DMS53 (cell line): Measurements from ENCODE around the gene BSND.

ENCODE experiments used
- DNase-seq: peaks from one replicate; lab custom pipeline; 2025; lab: John Stamatoyannopoulos, UW

BSND gene

DNA sequence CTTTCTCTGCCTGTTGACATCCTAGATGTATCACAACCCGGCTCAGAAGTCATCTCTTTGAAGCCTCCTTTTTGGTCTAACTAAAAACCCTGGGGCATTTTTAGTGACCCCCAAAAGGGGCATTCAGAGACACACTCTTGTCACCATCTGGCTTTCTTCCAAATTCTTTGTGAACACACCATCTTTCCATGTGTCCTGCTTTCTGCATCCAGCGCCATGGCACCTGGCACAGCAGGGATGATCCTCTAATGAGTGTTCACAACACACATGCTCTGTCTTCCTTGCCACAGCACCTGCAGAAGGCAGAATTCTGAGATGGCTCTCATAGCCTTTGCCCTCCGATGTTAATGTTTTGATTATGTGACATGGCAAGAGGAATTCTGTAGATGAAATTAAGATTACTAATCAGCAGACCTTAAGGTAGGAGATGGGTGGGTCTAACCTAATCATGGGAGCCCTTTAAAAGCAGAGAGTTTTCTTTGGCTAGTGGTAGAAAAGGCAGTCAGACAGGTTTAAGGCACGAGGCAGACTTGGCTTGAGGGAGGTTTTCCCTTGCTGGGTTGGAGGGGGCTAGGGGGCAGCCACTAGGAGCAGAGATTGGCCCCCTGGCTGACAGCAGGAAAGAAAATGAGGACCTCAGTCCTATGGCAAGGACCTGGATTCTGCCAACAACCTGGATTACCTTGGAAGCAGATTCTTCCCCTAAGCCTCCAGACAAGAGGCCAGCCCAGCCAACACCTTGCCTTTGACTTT lies 23.2 kb upstream of the BSND start:
- peak; percentile 71 for DNase-seq

DNA sequence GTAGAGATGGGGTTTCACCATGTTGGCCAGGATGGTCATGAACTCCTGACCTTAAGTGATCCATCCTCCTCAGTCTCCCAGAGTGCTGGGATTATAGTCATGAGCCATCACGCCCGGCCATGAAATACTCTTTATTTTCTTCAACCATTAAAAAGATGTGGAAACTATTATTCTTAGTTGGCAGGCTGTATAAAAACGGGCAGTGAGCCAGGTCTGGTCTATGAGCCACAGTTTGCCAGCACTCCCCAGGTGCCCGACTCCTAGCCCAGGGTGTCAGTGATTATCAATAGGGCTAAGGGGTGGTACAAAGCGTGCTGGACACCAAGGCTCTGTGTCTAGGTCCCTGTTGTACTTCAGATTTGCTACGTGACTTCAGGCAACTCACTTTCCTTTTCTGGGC lies 22.0 kb upstream of the BSND start:
- no peak for DNase-seq

DNA sequence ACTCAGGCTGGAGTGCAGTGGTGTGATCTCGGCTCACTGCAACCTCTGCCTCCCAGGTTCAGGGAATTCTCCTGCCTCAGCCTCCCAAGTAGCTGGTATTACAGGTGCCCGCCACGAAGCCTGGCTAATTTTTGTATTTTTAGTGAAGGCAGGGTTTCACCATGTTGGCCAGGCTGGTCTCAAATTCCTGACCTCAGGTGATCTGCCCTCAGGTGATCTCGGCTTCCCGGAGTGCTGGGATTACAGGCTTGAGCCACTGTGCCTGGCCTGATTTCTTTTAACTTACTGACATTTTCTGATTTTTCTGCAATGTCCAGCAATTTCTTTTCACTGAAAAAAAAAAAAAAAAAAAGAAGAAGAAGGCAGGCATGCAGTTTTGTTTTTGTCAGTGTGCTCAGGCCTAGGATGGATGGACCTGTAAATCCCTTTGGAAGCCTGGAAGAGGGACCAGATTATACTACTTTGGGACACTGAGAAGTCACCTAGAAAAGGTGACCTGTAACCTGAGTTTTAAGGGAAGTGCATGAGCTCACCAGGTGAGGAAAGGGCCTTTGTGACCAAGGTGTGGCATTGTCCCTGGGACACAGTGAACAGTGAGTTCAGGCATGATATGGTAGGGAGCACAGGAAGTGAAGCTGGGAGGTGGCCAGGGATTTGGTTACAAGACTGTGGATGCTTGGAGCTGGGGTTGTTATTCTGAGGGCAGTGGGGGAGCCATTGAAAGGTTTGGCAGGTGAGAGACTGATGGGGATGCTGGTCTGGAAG lies 21.0 kb upstream of the BSND start:
- peak; percentile 78 for DNase-seq

DNA sequence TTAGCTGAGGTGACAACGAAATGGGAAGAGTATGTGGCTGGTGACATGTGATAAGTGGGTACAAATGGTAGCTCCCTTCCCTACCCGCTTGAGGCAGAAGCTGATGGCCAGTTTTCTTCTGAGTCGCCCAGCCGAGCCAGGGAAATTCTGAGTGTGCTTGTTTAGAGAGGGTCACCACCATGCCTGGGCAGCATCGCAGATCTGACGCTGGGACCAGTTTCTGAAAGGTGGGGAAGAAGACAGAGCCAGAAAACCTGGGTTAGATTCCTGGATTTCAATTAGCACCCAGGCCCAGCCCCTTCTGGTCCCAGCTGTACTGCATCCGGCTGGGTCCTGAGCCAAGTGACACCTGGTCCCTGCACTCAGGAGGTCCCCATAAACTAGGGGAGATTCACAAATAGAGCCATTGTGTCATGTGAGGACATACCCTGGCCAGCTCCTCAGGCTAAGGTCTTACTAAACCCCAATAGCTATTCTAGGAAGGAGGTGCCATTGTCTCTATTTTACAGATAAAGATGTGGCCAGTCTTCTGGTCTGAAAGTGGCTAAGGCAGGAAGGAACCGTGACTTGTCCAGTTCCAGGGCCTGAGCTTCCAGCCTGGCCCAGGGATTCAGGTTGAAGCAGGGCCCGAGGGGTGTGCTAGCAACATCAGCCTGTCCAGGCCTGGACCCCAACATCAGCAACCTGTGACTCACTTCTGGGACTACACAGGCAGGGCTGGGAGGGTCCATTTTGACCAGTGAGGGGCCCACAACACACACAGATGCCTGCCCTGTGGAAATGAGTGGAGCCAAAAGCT lies 20.0 kb upstream of the BSND start:
- DNase-seq: no peak

DNA sequence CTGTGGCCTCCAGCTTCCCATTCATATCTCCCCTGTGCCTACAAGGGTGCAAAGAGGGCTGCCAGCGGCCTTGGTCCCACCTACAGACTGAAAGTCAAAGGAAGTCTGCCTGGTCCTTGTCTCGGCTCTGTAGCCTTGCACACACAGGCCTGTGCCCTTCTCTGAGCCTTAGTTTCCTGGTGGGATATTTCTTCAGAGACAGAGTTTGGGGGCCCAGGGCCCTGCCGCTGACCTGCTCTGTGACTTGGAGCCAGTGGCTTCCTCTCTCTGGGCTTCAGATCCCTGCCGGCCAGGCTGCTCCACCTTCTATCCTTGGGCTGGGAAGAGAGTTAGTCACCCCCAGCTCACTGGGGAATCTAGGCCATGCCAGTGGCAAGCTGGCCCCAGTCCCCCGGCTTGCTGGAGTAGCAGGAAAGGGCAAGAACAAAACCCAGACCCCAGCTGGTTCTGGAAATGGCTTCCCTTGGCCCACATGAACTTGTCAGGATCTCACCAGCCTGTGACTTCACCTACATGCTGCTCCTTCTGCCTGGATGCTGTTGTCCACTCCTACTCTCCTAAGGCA lies 19.3 kb upstream of the BSND start:
- DNase-seq: peak; percentile 73

DNA sequence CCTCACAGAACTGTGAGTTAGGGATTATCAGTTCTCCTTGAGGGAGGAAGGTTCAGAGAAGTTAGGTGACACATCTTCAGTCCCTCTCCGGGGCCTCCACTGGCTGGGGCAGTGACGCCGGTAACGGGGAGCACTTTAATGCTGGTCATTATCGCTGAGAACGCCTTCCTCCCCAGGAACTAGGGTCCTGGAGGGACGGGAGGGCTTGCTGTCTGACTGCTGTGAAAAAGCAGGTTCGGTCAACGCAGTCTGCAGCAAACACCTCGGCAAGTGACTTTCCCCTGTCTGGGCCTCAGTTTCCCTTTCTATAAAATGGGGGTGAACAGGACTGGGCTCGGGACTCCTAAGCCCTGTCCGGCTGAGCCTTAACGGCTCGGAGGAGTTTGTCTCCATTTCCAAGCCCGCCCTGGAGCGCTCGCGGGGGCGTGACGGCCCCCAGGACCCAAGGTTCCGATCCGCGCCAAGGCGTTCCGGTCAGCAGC lies 18.6 kb upstream of the BSND start:
- no peak for DNase-seq

DNA sequence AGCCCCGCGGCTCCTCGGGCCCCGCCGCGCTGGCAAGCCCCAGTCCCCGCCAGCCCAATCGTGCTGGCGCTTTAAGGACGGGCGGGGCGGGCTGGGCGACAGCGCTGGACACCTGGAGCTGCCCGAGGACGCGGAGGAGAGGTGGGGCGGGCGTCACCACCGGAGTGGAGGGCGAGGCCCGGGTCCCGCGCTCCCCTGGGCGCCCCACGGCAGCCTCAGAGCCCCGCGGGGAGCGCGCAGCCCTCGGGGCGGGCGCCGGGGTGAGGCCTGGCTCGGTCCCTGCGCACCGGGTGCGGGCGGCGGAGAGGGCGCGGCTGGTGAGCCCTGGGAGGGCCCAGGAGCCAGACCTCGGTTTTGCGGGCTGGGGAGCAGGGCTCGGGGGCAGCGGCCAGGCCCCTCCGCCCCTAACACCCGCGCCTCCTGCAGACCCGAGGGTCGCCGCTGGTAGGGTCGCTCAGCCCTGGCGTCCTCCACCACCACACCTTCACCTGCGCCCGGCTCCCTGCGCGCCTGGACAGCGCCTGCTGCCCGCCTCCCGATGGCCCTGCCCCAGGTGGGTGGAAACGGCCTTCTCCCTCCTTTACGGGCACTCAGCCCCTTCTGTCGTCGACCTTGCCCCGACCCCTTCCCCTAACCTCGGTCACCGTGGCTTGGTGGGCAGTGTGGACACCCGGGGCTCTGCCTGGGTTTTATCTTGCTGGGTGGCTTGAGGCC lies 18.0 kb upstream of the BSND start, which contains the start of gene TMEM61:
TMEM61 (plus strand) TSS at position 101 of the 714 bp plus-strand sequence; CDS start at position 539, 438 bp downstream.
- DNase-seq: peak; percentile 90

DNA sequence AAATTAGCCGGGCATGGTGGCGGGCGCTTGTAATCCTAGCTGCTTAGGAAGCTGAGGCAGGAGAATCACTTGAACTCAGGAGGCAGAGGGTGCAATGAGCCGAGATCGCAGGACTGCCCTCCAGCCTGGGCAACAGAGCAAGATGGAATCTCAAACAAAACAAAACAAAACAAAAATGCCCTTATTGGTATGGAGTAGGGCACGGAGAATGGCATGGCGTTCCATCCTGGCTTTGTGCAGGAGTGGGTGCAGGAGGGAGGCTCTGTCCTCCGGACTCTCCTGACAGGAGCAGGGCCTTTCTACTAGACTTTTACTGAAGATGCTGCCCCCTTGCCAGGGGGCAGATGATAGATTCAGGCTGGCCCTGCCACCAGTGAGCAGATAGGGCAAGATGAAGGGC lies 17.3 kb upstream of the BSND start:
- peak; percentile 62 for DNase-seq

DNA sequence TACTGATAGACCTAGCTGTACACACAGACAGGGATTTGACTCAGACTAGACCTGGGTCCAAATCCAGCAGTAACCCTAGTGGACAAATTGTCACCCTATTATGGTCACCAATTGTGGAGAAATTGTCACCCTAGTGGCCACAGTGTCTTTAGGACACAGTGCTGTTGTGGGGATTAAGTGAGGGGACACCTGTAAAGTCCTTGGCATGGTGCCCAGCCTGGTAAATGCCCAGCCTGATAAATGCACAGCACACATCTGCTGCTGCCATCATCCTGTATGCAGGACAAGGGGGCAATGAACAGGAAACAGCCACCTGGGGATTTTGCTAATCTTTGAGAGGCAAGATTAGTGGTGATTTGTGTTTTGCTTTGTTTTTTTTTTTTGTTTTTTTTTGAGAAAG lies 16.0 kb upstream of the BSND start:
- peak; percentile 100 for DNase-seq

DNA sequence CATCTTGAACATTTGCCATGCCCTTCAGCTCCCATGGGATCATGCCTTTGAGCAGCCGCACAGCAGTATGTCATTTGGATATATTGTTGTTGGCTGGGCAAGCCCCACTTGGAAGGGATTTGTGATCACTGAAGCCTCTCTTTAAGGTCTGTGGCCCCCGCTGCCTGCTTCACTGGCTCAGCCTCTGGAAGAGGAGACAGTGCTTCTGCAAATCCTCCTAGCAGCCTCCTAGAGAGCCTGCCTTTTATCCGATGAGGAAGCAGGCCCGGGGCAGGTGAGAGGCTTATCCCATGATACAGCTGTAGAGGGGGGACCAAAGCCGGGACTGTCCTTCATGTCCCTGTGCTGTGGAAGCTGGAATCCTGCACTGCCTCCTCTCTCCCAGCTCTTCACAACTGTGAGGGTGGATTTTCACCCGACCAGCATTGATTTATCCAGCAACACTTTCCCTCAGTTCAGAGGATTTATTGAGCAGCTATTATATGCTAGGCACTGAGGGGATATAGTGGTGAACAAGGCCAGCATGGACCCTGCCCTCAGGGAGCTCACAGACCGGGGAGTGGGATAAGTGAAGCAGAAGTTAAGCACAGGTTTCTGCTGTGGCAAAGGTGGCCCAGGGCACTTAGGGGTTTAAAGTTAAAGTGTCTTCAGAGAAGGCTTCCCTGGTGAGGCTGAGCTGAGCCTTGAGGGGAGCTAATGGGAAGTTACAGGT lies 14.4 kb upstream of the BSND start:
- peak; percentile 66 for DNase-seq

DNA sequence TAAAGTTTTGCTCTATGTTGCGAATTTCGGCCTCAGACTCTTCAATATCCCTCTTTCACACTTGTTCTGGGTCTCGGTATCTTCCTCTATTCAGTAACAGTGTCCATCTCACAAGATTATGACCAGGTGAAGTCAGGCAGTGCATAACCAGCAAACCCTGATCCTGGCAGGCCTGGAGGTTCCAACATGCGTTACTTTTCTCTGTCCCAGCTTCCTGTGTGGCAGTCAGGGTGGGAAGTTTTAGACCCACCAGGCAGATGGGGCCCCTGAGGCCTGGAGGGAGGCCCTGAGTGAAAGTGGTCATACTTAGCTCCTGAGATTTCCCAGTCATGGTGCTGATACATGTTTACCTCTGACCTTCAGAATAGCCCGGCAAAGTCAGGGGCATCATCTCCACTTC lies 13.2 kb upstream of the BSND start:
- no peak for DNase-seq

DNA sequence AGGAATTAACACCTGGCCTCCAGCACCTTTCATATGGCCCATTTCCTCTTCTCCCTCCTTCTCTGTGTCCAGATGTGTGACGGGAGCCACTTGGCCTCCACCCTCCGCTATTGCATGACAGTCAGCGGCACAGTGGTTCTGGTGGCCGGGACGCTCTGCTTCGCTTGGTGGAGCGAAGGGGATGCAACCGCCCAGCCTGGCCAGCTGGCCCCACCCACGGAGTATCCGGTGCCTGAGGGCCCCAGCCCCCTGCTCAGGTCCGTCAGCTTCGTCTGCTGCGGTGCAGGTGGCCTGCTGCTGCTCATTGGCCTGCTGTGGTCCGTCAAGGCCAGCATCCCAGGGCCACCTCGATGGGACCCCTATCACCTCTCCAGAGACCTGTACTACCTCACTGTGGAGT lies 12.7 kb upstream of the BSND start:
- DNase-seq: no peak

DNA sequence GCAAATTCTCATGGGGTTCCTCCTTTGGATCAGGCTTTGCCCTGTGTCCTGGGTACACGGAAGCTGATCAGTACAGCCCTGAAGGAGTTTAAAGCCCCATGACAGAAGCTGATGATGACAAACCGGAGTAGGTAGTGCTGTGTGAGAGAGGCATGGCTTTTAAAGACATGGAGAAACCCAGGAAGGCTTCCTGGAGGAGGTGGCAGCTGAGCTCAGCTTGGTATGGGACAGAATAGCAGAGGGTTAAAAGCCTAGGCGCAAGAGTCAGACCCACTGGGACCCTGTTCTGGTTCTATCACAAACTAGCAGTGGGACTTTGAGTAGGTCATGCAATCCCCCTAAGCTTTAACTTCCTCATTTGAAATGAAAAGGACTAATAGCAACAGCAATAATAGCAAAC lies 12.2 kb upstream of the BSND start:
- DNase-seq: no peak

DNA sequence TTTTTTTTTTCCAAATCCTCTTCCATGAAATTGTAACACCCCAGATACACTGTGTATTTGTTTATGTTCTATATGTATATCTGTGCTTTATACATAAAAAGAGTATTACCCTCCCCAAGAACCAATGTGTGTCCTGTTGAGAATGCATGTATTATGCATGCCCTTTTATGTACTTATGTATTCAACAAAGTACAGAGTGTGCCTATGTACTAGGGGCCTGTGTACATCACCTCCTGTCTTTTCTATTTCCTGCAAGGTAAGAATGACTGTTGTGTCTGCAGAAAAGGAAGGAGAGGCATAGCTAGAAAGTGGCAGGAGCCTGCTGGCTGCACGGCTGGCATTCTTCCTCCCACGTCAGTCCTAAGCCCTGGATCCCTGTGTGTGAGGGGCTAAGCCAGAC lies 11.3 kb upstream of the BSND start:
- peak; percentile 90 for DNase-seq

DNA sequence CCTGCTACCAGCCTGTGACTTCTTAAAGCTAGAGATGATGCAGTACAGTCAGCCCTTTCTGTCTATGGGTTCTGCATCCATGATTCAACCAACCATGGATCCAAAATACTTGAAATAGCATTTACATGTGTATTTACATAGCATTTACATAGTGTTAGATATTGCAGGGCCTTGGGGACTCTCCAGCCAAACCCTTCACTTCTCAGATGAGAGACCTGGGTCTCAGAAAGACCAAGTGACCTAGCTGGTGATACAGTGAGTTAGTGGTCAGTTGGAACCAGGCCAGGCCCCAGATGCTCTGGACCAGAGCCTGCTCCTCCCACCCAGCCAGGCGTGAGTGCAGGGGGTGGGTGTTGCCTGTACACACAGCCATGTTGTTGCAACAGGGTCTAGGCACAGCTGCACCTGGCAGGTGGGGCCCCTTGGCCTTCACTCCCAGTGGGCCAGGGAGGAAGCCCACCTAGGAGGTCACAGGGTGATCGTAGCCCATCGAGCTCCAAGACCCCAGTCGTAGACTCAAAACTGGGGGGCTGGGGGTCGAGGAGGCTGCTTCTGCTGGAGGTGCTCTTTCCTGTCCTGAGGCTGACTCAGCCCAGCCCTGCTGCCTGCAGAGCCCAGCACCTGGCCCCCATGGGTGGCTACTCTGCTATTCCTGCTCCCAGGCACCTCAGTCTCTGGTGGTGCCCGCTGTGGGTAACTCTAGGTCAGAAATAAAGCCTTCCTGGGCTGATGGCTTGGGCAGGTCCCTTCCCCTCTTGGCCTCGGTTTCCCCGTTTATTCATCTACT lies 10.6 kb upstream of the BSND start:
- peak; percentile 94 for DNase-seq

DNA sequence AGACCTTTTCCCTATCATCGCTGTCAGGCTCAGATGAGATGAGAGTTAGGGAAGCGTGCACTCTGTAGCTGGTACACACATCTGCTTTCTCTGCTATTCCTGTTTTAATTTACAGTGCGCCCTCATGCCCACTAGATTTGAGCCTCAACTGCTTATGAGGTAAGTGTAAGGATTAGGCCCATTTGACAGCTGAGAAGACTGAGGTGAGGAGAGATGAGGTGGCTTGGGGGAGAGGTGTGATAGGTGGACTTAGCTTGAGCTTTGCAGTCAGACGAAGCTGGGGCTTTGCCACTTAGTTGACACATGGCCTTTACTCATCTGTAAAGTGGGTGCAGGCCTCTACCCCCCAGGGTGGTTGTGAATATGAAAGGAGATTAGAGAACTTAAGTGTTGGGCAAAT lies 9.8 kb upstream of the BSND start:
- no peak for DNase-seq

DNA sequence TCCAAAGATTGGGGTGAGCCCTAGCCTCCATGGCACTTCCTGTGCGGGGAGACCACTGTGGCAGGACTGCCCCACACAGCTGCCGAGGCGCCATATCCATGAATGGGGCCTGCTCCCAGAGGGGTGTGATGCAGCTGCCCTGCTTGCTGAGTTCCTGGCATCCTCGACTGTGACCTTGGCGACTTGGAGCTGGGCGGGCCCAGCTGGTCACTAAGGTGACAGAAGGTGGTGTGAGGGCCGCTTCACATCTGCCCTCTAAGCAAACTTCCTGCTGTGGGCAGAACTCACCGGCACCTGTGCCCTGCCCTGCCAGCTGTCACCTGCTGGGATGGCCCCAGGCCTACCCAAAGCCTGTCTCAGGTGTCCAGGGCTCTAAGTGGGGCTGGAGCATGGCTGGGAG lies 9.3 kb upstream of the BSND start:
- peak; percentile 100 for DNase-seq

DNA sequence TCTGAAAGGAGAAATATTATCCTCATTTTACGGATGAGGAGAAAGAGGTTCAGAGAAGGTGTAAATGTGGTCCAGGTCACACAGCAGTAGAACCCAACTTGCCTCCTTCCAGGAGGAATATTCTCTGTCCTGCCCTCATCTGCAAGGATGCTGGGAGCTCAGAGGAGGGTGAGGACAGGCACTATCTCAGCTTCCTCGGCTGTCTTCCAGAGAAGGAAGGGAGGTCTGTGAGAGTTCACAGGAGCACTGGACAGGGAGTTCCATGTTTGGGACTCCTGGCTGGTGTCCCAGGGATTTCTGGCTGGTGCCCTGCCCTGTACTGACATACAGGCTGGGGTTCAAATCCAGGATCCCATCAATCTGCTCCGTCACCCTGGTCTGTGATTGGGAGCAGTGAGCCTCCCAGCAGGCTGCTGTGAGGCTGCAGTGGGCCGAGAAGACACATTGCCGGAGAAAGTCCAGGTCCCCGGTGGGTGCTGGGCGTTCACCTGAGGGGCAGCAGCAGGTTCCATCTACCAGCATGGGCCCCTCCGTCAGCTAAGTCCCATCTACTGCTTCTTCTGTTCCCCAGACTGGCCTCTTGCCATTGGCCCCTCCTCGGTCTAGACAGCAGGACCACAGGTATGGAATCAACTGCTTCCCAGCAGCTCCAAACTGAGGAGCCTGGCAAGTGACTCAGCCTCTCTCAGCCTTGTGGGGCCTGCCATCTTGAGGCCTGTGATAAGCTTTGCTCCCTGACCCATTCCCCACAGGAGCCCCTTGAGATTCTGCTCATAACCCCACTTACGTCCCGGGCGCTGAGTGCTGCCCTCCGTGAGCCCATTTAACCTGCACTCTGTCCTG lies 8.5 kb upstream of the BSND start:
- peak; percentile 78 for DNase-seq

DNA sequence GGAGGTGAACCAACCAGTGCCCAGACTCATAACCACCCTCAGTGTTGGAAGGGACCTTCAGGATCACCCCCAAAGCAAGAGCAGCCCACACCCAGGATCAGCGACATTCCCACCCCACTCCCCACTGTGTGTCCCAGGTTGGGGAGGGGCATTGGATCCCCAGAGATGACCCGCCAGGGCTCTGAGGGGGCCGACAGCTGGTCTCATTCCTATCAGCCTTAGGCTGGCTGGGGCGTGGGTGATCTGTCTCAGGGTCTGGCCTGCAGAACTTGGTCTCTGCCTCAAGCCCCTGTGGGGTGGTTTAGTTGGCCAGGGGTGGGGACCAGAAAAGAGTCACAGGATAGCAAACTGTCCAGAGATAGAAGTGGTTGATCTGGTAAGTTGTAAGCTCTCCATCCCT lies 7.8 kb upstream of the BSND start:
- peak; percentile 50 for DNase-seq
